GM21717 (cell line): ENCODE measurements around the gene ARHGAP27.
A peak's percentile ranks its signal among the peaks of the same experiment; 100 is the strongest.
"Not testable (repeated sequence)": the region's sequence is repeated elsewhere in the genome, so short reads cannot be mapped to it uniquely, and the experiment has no call there.

Experiments
- ATAC-seq: cut with Tn5 transposase; IDR thresholded peaks from one replicate; pipeline ENCODE4 v1.9.1; 2021; ENCODE audit warnings: mild to moderate bottlenecking, moderate library complexity; ENCODE audit not compliant: unreplicated experiment

Gene ARHGAP27

GRCh38 chr17:45364531-45365390 lies 67.9 kb downstream of the ARHGAP27 start:
- no peak for ATAC-seq

DNA sequence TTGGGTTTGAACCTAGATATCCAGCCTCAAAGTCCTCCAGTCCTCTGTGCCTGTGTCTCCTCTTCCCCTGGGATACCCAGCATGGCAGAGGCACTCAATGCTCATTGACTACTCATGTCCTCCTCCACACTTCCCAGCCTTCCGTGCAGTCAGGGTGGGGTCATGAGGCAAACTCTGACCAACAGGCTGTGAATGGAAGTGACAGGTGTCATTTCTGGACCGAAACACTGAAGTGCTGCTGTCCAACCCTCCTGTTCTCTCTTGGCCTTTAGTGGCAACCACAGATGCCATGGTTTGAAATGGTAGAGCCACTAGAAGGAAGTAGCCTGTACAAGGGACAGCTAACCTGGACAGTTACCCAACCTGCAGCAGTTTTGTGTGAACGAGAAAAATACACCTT lies 69.2 kb downstream of the ARHGAP27 start:
- no peak for ATAC-seq

- no peak for ATAC-seq
Measured at GRCh38 chr17:45361976-45362375, 70.7 kb downstream of the ARHGAP27 start.

- ATAC-seq: no peak
Measured at GRCh38 chr17:45361451-45361850, 71.2 kb downstream of the ARHGAP27 start.

DNA sequence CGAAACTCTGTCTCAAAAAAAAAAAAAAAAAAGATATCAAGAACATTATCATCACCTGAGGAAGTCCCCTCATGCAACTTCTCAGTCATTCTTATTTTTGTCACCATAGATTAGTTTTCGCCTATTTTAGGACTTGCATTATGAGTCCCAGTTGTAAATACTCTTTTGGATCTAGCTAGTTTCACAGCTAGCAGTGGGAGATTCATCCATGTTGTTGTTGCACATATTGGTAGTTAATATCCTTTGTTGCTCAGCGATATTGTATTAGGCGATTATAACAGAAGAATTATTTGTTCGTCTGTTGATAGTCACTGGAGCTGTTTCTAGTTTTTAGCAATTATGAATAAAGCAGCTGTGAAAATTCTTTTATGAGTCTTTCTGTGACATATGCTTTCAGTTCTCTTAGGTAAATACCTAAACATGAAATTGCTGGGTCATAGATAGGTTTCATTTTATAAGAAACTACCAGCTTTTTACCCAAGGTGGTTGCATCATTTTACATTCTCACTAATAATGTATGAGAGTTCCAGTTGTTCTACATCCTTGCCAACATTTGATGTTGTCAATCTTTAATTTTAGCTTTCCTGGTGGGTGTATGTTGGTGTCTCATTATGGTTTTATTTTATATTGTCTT lies 75.2 kb downstream of the ARHGAP27 start:
- ATAC-seq: peak; percentile 39

- no peak for ATAC-seq
Measured at GRCh38 chr17:45355087-45355486, 77.6 kb downstream of the ARHGAP27 start.

GRCh38 chr17:45353043-45353442 lies 79.6 kb downstream of the ARHGAP27 start:
- ATAC-seq: no peak

DNA sequence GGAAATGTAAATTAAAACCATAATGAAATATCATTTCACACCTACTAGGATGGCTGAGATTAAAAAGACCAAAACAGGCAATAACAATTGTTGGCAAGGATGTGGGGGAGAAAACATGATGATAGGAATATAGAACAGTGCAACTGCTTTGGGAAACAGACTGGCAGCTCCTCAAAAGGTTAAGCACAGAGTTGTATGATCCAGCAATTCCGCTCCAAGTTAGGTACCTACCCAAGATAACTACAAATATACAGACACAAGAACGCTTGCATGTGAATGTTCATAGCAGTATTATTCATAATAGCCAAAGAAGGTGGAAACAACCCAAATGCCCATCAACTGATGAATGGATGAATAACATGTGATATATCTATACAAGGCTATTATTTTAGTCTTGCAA lies 80.8 kb downstream of the ARHGAP27 start:
- ATAC-seq: no peak

- no peak for ATAC-seq
Measured at GRCh38 chr17:45347444-45347843, 85.2 kb downstream of the ARHGAP27 start.

DNA sequence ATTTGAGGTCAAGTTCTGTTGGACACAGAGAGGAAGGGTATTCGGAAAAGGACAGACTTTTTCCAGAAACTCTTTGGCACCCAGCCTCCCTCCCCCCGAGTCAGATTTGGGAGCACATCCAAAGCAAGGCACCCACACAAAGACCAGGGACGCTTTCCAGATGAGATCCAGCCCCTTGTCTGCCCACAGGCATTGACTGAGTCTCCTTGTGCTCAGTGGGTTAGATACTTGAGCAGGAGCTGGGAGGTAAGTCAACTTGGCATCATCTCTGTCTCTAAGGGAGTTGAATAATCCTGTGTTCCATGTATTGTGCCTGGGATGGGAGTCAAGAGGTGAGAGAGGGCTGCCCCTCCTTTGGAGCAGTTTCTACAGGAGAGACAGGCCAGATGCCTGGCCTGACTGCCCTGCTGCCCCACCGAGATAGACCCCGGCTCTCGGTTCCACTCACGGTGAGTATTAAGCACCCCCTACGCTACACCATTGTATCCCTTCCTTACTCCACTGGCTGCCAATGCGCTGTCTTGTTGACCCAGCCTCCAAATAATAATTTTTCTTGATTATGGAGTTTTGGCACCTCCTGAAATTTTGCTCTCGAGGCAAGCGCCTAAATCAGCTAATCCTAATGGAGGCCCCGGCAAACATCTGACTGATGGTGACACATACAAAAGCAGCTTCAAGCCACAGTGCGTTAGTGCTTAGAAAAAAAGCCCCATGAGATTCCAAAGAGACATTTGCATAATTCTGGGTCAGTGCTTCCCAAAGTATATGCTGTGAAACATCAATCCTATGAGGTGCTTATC lies 86.3 kb downstream of the ARHGAP27 start:
- ATAC-seq: no peak

DNA sequence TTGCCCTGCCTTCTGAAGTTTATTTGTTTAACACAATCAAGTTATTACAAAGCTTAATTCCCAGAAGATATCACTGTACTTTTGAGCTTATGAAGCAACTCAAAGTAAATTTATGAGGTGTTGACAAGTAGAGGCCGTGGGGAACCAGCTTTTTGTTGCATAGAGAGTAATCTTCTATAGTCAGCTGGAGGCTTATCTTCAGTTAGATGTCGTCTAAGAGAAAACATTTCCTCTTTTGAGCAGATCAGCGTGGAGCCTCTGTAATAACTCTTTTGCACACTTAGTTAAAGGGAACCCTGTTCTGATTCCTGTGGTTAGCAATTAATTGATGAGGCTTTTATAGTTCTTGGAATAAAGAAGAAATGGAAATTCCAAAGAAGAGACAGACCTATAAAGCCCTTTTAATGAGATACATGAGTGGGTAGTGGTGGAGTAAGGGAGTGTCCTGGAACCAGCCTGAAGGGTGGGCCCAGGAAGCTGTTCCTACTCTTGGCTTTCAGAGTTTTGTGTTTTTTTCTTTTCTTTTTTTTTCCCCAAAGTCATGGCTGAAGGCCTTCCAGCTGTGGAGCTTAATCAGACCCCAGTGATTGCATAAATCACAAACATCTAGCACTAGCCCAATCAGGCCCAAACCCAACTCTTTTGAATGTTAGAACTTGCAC lies 87.0 kb downstream of the ARHGAP27 start:
- no peak for ATAC-seq

DNA sequence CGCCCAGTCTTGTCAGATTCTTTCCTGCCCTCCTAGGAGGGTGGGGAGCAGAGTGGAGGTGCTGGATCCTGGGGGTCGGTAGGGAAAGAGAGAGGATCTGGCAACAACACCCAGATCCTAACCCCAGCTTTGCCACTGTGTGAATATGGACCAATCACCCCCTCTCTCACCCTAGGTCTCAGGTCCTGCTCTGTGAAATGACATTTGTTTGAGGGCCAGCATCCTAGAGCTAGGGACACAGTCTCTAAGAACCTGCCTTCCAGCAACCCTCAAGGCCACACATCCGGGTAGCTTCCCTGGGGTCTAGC lies 87.5 kb downstream of the ARHGAP27 start:
- ATAC-seq: no peak

DNA sequence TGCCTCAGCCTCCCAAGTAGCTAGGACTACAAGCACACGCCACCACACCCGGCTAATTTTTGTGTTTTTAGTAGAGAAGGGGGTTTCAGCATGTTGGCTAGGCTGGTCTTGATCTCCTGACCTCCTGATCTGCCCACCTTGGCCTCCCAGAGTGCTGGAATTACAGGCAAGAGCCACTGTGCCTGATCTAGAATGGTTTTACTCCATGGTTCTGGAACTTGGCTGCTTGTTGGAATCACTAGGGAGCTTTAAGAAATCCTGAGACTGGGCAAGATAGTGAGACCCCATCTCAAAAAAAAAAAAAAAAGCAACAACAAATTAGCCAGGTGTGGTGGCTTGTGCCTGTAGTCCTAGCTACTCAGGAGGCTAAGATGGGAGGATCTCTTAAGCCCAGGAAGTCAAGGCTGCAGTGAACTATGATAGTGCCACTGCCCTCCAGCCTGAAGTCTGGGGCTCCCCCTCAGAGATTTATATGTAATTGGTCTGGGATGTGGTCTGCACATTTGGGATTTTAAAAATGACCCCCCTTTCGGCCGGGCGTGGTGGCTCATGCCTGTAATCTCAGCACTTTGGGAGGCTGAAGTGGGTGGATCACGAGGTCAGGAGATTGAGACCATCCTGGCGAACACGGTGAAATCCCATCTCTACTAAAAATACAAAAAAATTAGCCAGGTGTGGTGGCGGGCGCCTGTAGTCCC lies 88.6 kb downstream of the ARHGAP27 start:
- not testable (repeated sequence) for ATAC-seq
